ENCODE results near the gene RAB1B. TPM values are rescaled to one million over a fixed set of nuclear protein-coding genes. Genes with fewer than 3 reads are reported as not detected.
A peak's percentile ranks its signal among the peaks of the same experiment; 100 is the strongest.

RAB1B gene
- total and polyA plus RNA-seq, 10 of the 15 experiments (the other 5 are each of a cell fraction or from before 2014, with no cell fraction given): 10.4 to 193 (median 96.9) TPM

- no peak for TF ChIP-seq CUX1 (IDR thresholded peaks at IDR 0.05; ENCODE audit: insufficient replicate concordance, low read depth, low read length)
- TF ChIP-seq NR2C2 (IDR thresholded peaks at IDR 0.05; ENCODE audit: borderline replicate concordance, control insufficient read depth, insufficient read length, low read depth): no peak
- TF ChIP-seq BHLHE40 (IDR thresholded peaks at IDR 0.05; ENCODE audit: borderline replicate concordance in 1 of 2, low read depth in 2 of 2, low read length in 1 of 2): peak; percentile 78 to 82
- TF ChIP-seq BCLAF1 (IDR thresholded peaks at IDR 0.05): peak; percentile 80
- no peak for TF ChIP-seq ELK1 (IDR thresholded peaks at IDR 0.05; ENCODE audit: low read depth, low read length)
- no peak for TF ChIP-seq NFXL1 (IDR thresholded peaks at IDR 0.05; ENCODE audit: borderline replicate concordance)
- TF ChIP-seq RFX5 (IDR thresholded peaks at IDR 0.05; ENCODE audit: low read depth, low read length): no peak
- TF ChIP-seq NR2F1 (conservative IDR thresholded peaks at IDR 0.05): no peak
- no peak for TF ChIP-seq CEBPZ (IDR thresholded peaks at IDR 0.05; ENCODE audit: low read depth, low read length)
- TF ChIP-seq ATF7 (IDR thresholded peaks at IDR 0.05; ENCODE audit: low read depth): peak; percentile 93
- TF ChIP-seq BRCA1 (IDR thresholded peaks at IDR 0.05; ENCODE audit: low read depth, low read length): peak; percentile 74
- no peak for TF ChIP-seq HDAC2 (IDR thresholded peaks at IDR 0.05)
- TF ChIP-seq SREBF1 (IDR thresholded peaks at IDR 0.05; ENCODE audit: low read length): peak; percentile 68
- 0 out of 2 replicates have a peak, but pooled peaks have one; percentile 42 for TF ChIP-seq PML (IDR thresholded peaks at IDR 0.05; ENCODE audit: low read length)
- TF ChIP-seq CEBPB (IDR thresholded peaks at IDR 0.05; ENCODE audit: borderline replicate concordance in 1 of 2, low read depth in 2 of 2, low read length in 2 of 2): no peak
- peak; percentile 14 for TF ChIP-seq SIX5 (IDR thresholded peaks at IDR 0.05; ENCODE audit: low read depth, low read length, severe bottlenecking)
Measured at GRCh38 chr11:66267379-66268243, 828 bp upstream of the RAB1B start (continued).
